Uterus (tissue), 2 donors: Measurements from ENCODE around the gene BMPR2.

ENCODE experiments used
- CTCF ChIP-seq, 4 experiments: fragments of 200-600 bp in 2 of 4; fragments of 450-650 bp in 2 of 4; sonication (generic) in 2 of 4; IDR thresholded peaks; one replicate each; pipeline ENCODE4 v1.5.1; 2016 to 2019; ENCODE audit warnings: antibody characterized with exemption in 4 of 4, mild to moderate bottlenecking in 2 of 4, moderate library complexity in 1 of 4
- POLR2A ChIP-seq, 2 donors: fragments of 450-650 bp; IDR thresholded peaks; one replicate each; pipeline ENCODE4 v1.6.1; 2016; ENCODE audit warnings: antibody characterized with exemption in 2 of 2, mild to moderate bottlenecking in 1 of 2, moderate library complexity in 1 of 2

- no peak for TF ChIP-seq CTCF (IDR thresholded peaks at IDR 0.05)
- no peak for TF ChIP-seq POLR2A (IDR thresholded peaks at IDR 0.05)
Measured at GRCh38 chr2:202608142-202608852, 232.2 kb downstream of the BMPR2 start.
